Measurements from ENCODE around the gene C17orf114.

C17orf114 gene

GRCh38 chr17:4850246-4850645, 48.1 kb upstream of the C17orf114 start:
- POLR2A ChIA-PET (ENCODE audit: unreplicated experiment): no interaction called here
- intact Hi-C loops (cut with micrococcal nuclease): no loop called here
- H3K9ac ChIP-seq (ENCODE audit: low read depth, low read length): no peak overlapping the region

More at GRCh38 chr17:4850246-4850645, 48.1 kb upstream of the C17orf114 start:
- H2AK5ac ChIP-seq (ENCODE audit: low read depth, low read length): no peak overlapping the region
- ATAC-seq (ENCODE audit: low read depth): no peak
- peaks cover 73% of the 10 kb centered on the region for H4K20me1 ChIP-seq (ENCODE audit: insufficient read depth, low read length)
- no TSS peak for BruUV-seq (replicated peaks)
- H2BK15ac ChIP-seq (ENCODE audit: low read depth, low read length): no peak overlapping the region
- H3K4me2 ChIP-seq (ENCODE audit: low read depth, low read length): no peak overlapping the region
- no CpG with 5 or more reads among the region's 2 CpGs for WGBS, 2 experiments (ENCODE audit: extremely low coverage in 2 of 2, insufficient read length in 1 of 2)
- CTCF ChIA-PET: no interaction called here
- no peak overlapping the region for H4K91ac ChIP-seq (ENCODE audit: insufficient read depth, low read depth, low read length)
- no peak overlapping the region for H4K5ac ChIP-seq (ENCODE audit: low read depth, low read length)
- H2BK5ac ChIP-seq (ENCODE audit: low read depth, low read length, poor library complexity, severe bottlenecking): no peak overlapping the region
- H2BK120ac ChIP-seq (ENCODE audit: low read depth, low read length): no peak overlapping the region
- H3K79me1 ChIP-seq (ENCODE audit: low read depth in 1 of 2, low read length in 2 of 2): peaks cover 47 to 81% of the 10 kb centered on the region in 2 experiments
- H3K9me1 ChIP-seq (ENCODE audit: insufficient read depth, low read length): peaks cover 22% of the 10 kb centered on the region
- H2AFZ ChIP-seq (replicated peaks; ENCODE audit: low read length, poor library complexity): no peak overlapping the region
- H3K27ac ChIP-seq (ENCODE audit: insufficient read depth, low read length): no peak overlapping the region
- no peaks in the 10 kb centered on the region for H3K36me3 ChIP-seq (ENCODE audit: control insufficient read depth, insufficient read depth, low read length)
- dilution Hi-C loops (cut with HindIII; ENCODE audit: low sequenced_read_pairs, unreplicated experiment) (no loop called here), in situ Hi-C loops (cut with MboI; ENCODE audit: low sequenced_read_pairs) (no loop called here)
- H2AK9ac ChIP-seq (replicated peaks; ENCODE audit: low read depth, low read length, poor library complexity): no peak overlapping the region
- H3K56ac ChIP-seq (ENCODE audit: extremely low read depth, insufficient read depth, low read length): no peak overlapping the region
- no peaks in the 10 kb centered on the region for H3K9me3 ChIP-seq (ENCODE audit: control insufficient read depth, insufficient read depth, low read length)
- no peaks in the 10 kb centered on the region for H3K27me3 ChIP-seq (ENCODE audit: control insufficient read depth, insufficient read depth, low read length)
- no peak for TF ChIP-seq MXI1 (IDR thresholded peaks at IDR 0.05; ENCODE audit: borderline replicate concordance, low read depth, low read length)
- no peak for TF ChIP-seq BHLHE40 (IDR thresholded peaks at IDR 0.05; ENCODE audit: low read depth, low read length)
- TF ChIP-seq, protein P1, sequence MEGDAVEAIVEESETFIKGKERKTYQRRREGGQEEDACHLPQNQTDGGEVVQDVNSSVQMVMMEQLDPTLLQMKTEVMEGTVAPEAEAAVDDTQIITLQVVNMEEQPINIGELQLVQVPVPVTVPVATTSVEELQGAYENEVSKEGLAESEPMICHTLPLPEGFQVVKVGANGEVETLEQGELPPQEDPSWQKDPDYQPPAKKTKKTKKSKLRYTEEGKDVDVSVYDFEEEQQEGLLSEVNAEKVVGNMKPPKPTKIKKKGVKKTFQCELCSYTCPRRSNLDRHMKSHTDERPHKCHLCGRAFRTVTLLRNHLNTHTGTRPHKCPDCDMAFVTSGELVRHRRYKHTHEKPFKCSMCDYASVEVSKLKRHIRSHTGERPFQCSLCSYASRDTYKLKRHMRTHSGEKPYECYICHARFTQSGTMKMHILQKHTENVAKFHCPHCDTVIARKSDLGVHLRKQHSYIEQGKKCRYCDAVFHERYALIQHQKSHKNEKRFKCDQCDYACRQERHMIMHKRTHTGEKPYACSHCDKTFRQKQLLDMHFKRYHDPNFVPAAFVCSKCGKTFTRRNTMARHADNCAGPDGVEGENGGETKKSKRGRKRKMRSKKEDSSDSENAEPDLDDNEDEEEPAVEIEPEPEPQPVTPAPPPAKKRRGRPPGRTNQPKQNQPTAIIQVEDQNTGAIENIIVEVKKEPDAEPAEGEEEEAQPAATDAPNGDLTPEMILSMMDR (conservative IDR thresholded peaks at IDR 0.05; ENCODE audit: low read depth, low read length): no peak
- TF ChIP-seq, protein P2, sequence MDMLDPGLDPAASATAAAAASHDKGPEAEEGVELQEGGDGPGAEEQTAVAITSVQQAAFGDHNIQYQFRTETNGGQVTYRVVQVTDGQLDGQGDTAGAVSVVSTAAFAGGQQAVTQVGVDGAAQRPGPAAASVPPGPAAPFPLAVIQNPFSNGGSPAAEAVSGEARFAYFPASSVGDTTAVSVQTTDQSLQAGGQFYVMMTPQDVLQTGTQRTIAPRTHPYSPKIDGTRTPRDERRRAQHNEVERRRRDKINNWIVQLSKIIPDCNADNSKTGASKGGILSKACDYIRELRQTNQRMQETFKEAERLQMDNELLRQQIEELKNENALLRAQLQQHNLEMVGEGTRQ (IDR thresholded peaks at IDR 0.05; ENCODE audit: low read depth, low read length): no peak
- TF ChIP-seq, protein P3, sequence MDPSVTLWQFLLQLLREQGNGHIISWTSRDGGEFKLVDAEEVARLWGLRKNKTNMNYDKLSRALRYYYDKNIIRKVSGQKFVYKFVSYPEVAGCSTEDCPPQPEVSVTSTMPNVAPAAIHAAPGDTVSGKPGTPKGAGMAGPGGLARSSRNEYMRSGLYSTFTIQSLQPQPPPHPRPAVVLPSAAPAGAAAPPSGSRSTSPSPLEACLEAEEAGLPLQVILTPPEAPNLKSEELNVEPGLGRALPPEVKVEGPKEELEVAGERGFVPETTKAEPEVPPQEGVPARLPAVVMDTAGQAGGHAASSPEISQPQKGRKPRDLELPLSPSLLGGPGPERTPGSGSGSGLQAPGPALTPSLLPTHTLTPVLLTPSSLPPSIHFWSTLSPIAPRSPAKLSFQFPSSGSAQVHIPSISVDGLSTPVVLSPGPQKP (IDR thresholded peaks at IDR 0.05; ENCODE audit: borderline replicate concordance, low read depth, low read length): no peak
- TF ChIP-seq CEBPB (IDR thresholded peaks at IDR 0.05; ENCODE audit: low read depth, low read length): no peak
- no peak for TF ChIP-seq POLR2A (IDR thresholded peaks at IDR 0.05; ENCODE audit: low read depth, low read length)
- no peak for TF ChIP-seq RCOR1 (IDR thresholded peaks at IDR 0.05; ENCODE audit: insufficient replicate concordance, low read length)
- TF ChIP-seq FOS (IDR thresholded peaks at IDR 0.05; ENCODE audit: low read depth, low read length): no peak
- no peak for TF ChIP-seq NFE2L2 (IDR thresholded peaks at IDR 0.05; ENCODE audit: low read depth, low read length)
- no peak for TF ChIP-seq MAFK (IDR thresholded peaks at IDR 0.05; ENCODE audit: low read depth, low read length)
- no peak for TF ChIP-seq RAD21 (IDR thresholded peaks at IDR 0.05; ENCODE audit: low read length)
- no peak for TF ChIP-seq MAZ (IDR thresholded peaks at IDR 0.05; ENCODE audit: borderline replicate concordance, low read depth, low read length)
- no peak for TF ChIP-seq RFX5 (IDR thresholded peaks at IDR 0.05; ENCODE audit: low read depth, low read length)
- H3K4me3 ChIP-seq (ENCODE audit: insufficient read depth, low read depth, low read length): no peak overlapping the region
- H3K4me1 ChIP-seq (ENCODE audit: control insufficient read depth, insufficient read depth, low read length): peaks cover 17% of the 10 kb centered on the region
- no peak overlapping the region for H3K18ac ChIP-seq (ENCODE audit: low read depth, low read length)
- no peak for DNase-seq
- H4K8ac ChIP-seq (ENCODE audit: low read depth in 2 of 2, low read length in 2 of 2): no peak overlapping the region
- H3K4ac ChIP-seq (ENCODE audit: low read depth, low read length): no peak overlapping the region
- no peak overlapping the region for H3K23ac ChIP-seq (ENCODE audit: low read depth, low read length)
- no peak overlapping the region for H3K14ac ChIP-seq (replicated peaks; ENCODE audit: low read depth, low read length)
- H2BK20ac ChIP-seq (ENCODE audit: low read depth, low read length): no peak overlapping the region
